Measurements from ENCODE around the gene IMPACT.
A peak's percentile ranks its signal among the peaks of the same experiment; 100 is the strongest.

IMPACT gene

DNA sequence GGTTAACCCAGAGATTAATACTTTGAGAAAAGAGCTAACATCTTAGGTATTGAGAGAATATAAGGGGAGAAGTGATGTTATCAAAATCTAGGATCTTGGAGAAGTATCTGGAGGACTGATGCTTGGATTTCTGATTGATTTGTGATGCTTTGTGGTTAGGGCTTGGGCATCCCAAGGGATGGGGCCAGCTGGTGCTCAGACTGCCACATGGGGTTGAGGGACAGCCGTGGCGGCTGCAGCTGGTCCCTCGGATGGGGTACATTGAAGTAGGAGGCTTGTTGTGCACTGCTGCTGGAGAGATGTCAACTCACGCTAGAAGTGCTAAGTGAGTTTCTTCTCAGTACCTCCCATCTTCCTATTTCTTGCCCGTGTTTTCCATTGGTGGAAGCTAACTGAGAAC, 56.4 kb downstream of the IMPACT start:
- TF ChIP-seq, protein P1, sequence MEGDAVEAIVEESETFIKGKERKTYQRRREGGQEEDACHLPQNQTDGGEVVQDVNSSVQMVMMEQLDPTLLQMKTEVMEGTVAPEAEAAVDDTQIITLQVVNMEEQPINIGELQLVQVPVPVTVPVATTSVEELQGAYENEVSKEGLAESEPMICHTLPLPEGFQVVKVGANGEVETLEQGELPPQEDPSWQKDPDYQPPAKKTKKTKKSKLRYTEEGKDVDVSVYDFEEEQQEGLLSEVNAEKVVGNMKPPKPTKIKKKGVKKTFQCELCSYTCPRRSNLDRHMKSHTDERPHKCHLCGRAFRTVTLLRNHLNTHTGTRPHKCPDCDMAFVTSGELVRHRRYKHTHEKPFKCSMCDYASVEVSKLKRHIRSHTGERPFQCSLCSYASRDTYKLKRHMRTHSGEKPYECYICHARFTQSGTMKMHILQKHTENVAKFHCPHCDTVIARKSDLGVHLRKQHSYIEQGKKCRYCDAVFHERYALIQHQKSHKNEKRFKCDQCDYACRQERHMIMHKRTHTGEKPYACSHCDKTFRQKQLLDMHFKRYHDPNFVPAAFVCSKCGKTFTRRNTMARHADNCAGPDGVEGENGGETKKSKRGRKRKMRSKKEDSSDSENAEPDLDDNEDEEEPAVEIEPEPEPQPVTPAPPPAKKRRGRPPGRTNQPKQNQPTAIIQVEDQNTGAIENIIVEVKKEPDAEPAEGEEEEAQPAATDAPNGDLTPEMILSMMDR (IDR thresholded peaks at IDR 0.05; ENCODE audit: control insufficient read depth, insufficient read depth, low read depth, low read length, missing control alignments), result no peak
- no peak for DNase-seq (ENCODE audit: low read depth)
- no peak overlapping the region for H3K4me3 ChIP-seq (ENCODE audit: control insufficient read depth, low read depth, low read length)

DNA sequence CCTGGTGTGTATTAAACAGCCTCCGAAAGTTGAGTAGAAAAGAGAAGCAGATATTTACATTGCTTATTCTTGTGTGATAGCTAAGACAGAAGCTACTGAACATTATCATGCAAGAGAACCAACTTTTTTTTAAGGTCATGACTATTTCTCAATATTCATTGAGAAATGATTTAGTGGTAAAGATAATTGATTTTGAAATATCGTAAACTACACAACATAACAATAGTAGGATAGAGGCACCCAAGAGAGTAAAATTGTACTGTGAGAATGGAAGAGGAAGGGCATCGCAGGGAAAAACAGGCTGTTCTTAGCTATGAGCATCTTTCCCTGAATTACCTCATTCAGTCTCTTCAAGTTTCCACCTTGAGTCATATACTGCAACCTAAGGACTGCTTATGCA, 59.2 kb downstream of the IMPACT start:
- TF ChIP-seq, protein P1 (IDR thresholded peaks at IDR 0.05; ENCODE audit: control insufficient read depth, insufficient read depth, low read depth, low read length, missing control alignments), result no peak
- no peak for DNase-seq (ENCODE audit: low read depth)
- no peak overlapping the region for H3K4me3 ChIP-seq (ENCODE audit: control insufficient read depth, low read depth, low read length)

DNA sequence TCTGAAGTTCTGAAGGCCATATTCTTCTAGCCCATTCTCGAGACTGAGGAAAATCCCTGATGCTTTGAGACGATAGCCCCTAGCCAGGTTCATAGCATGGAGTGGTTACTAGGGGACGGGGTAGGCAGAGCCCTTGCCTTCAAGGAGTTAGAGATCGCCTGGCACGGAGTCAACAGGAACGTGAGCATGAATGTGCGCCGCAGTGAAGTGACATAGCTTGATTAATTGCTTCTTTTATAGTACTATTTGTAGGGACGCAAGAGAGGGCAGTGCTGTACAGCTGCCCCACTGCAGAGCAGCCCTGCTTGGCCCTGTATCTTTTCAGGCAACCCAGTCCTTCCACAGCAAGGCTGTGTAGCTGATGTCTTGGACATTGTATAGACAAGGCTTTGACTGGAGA, 60.2 kb downstream of the IMPACT start:
- H3K4me3 ChIP-seq (ENCODE audit: control insufficient read depth, low read depth, low read length), result no peak overlapping the region
- DNase-seq (ENCODE audit: low read depth), result no peak
- TF ChIP-seq, protein P1 (IDR thresholded peaks at IDR 0.05; ENCODE audit: control insufficient read depth, insufficient read depth, low read depth, low read length, missing control alignments), result no peak

DNA sequence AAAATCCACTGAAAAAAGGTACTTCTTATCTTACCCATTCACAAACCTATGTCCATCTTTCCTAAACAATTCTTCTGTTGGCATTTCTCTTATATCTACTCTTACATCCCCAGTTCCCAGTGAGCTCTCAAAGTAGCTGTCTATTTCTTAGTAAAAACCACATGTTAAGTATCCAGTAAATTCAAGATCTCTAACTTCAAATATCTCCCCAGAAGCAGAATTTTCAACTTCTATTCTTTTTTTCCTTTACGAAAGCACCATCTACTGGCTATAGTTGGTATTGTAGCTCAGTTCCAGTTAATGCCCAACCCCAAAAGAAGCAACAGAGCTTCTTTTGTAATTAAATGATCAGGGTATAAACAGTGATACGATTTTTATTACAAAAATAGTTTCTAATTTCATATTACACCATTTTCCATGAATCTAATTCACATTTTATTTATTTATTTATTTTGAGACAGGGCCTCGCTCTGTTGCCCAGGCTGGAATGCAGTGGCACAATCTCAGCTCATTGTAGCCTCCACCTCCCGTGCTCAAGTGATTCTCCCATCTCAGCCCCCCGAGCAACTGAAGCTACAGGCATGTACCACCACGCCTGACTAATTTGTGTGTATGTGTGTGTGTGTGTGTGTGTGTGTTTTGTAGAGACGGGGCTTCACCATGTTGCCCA, 62.5 kb downstream of the IMPACT start:
- DNase-seq (ENCODE audit: low read depth), result no peak

DNA sequence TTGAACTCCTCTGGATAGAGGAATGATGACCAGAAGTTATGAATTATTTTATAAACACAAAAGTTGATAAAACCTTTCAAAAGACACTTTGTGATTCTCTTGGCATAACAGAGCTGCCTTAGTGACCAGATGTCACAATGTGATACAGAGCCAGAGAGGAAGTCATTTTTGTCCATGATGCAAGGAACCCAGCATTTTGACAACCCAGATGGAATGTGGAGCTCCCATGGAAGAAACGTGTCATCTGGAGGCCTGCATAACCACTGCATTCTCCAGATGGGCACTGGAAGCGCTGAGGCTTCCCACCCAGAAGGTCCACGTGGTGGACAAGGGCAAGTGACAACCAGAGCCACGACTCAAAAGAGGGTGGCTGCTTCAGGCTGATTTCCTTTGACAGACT, 64.1 kb downstream of the IMPACT start:
- no peak for DNase-seq (ENCODE audit: low read depth)

More for the DNA sequence above, 62.5 kb downstream of the IMPACT start:
- H3K4me3 ChIP-seq (ENCODE audit: control insufficient read depth, low read depth, low read length), result no peak overlapping the region
- TF ChIP-seq, protein P1 (IDR thresholded peaks at IDR 0.05; ENCODE audit: control insufficient read depth, insufficient read depth, low read depth, low read length, missing control alignments), result peak; percentile 59

DNA sequence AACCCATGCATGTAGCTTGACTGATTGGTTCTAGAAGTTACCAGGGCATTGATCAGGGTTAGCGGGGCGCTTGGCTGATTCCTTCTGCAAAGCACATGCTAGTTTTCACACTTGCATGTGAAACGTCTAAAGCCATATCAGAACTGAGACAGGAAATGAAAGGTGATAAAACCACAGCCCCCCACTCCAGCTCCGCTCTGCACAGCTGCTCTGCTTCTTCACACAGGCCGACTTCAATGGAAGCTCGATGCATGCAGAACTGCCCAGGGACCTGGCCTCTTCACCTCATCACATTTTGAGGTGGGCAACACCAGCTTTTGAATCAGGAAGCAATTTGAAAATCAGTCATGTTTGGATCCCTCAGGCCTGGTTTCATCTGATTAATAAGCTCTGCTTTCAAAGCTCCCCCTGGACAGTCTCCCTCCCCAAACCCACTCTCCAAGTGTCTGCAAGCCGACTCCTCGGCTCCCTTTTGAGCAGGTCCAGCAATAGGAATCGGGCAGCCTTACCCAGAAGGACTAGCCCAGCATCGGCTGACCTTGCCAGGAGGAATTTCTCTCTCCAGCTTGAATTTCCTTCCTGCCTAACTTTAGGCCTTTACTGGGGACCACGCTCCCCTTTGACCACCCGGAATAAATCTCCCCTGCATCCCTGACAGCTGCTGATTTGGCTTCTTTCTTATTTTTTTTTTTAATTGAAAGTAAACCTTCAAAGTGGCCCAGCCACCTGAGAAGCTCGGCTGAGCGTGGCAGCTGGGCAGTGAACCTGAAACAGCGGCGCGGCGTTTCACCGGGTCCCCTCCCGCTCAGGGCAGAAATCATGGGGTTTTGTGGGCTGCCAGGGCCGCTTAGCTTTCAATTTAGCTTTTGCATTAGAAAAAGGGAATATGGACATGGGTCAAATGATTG, 65.7 kb downstream of the IMPACT start:
- H3K4me3 ChIP-seq (ENCODE audit: control insufficient read depth, low read depth, low read length), result no peak overlapping the region
- no peak for DNase-seq (ENCODE audit: low read depth)
- TF ChIP-seq, protein P1 (IDR thresholded peaks at IDR 0.05; ENCODE audit: control insufficient read depth, insufficient read depth, low read depth, low read length, missing control alignments), result no peak

More for the DNA sequence above, 64.1 kb downstream of the IMPACT start:
- TF ChIP-seq, protein P1 (IDR thresholded peaks at IDR 0.05; ENCODE audit: control insufficient read depth, insufficient read depth, low read depth, low read length, missing control alignments), result no peak
- H3K4me3 ChIP-seq (ENCODE audit: control insufficient read depth, low read depth, low read length), result no peak overlapping the region
